Thoracic aorta (tissue), 2 donors: ENCODE measurements around the gene TMEM208. TPM values are rescaled to one million over a fixed set of nuclear protein-coding genes. Genes with fewer than 3 reads are reported as not detected.

Source experiments
- ATAC-seq: fragments of 150-250 bp; one replicate; pipeline ENCODE4 v1.8.0; 2017; ENCODE audit warnings: low read depth; ENCODE audit not compliant: insufficient number of reproducible peaks, low FRiP score
- DNase-seq: peaks from one replicate; pipeline ENCODE4 v3.0.0-alpha.2; 2020; ENCODE audit warnings: low spot score
- H3K27ac ChIP-seq, 2 donors: fragments of 200-600 bp; sonication (generic); 1 replicate in 1 of 2; 2 replicates in 1 of 2; pipeline ENCODE4 v1.5.1; 2016; ENCODE audit warnings: mild to moderate bottlenecking in 2 of 2, moderate library complexity in 2 of 2
- H3K27me3 ChIP-seq: fragments of 200-600 bp; sonication (generic); replicated peaks from 2 replicates; pipeline ENCODE4 v1.6.0; 2016; ENCODE audit warnings: mild to moderate bottlenecking; ENCODE audit not compliant: insufficient read depth
- H3K36me3 ChIP-seq: fragments of 200-600 bp; sonication (generic); one replicate; pipeline ENCODE4 v1.5.1; 2016
- H3K4me1 ChIP-seq, 2 donors: fragments of 200-600 bp; sonication (generic); 1 replicate in 1 of 2; 2 replicates in 1 of 2; pipeline versions ENCODE4 v1.5.1 to v1.6.0; 2016; ENCODE audit warnings: low read depth in 2 of 2, mild to moderate bottlenecking in 1 of 2; ENCODE audit not compliant: control insufficient read depth in 1 of 2
- H3K4me3 ChIP-seq: fragments of 200-600 bp; sonication (generic); 2 replicates; pipeline ENCODE4 v1.5.1; 2016; ENCODE audit warnings: mild to moderate bottlenecking
- H3K9me3 ChIP-seq: fragments of 200-600 bp; sonication (generic); 2 replicates; pipeline ENCODE4 v1.5.1; 2016
- CTCF ChIP-seq: fragments of 200-600 bp; sonication (generic); IDR thresholded peaks from one replicate; pipeline ENCODE4 v1.5.1; 2019; ENCODE audit warnings: antibody characterized with exemption
- total RNA-seq, 2 donors: library from RNA; depleted of rRNA; stranded (reverse); fragments of >200 nt; gene quantifications; one replicate each; pipeline versions ENCODE4 v1.1.0 to v1.2.3, GENCODE V29; 2016

Gene TMEM208
- total RNA-seq, 2 donors from 2014 or later = 21.2 to 32.2 TPM

GRCh38 chr16:67192781-67193361 lies 34.1 kb upstream of the TMEM208 start:
- H3K36me3 ChIP-seq = peaks cover 37% of the 10 kb centered on the region
- H3K27ac ChIP-seq = peak overlapping the region in 1 of 2 donors; percentile 29
- peaks cover 19 to 31% of the 10 kb centered on the region in 2 donors for H3K4me1 ChIP-seq

DNA sequence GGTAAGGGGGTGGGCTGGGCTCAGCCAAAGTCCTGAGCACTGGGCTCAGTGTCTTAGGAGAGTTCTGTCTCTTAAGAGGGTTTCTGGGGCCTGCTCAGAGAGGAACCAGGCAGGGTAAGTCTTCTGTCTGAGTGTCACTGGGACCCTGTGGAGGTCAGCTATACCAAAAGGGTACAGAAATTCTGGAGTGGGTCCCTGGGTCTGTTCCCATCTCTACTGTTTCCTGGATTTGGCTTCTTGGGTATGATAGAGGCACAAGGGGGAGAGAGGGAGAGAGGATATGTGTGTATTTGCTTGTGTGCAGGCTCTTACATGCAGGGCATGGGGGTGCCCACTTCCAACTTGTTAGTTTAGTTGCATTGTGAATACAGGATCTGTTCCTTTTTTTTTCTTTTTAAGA lies 33.4 kb upstream of the TMEM208 start:
- no peak overlapping the region for H3K27ac ChIP-seq
- no peak for TF ChIP-seq CTCF
- peaks cover 37% of the 10 kb centered on the region for H3K36me3 ChIP-seq
- peak overlapping the region; percentile 81 for H3K4me3 ChIP-seq
- H3K4me1 ChIP-seq = peaks cover 19 to 38% of the 10 kb centered on the region in 2 donors
- H3K9me3 ChIP-seq = no peaks in the 10 kb centered on the region
- ATAC-seq (no peak), DNase-seq (no peak)
- H3K27me3 ChIP-seq = no peaks in the 10 kb centered on the region

More at GRCh38 chr16:67192781-67193361, 34.1 kb upstream of the TMEM208 start:
- no peak for TF ChIP-seq CTCF
- H3K4me3 ChIP-seq = peak overlapping the region; percentile 81
- no peaks in the 10 kb centered on the region for H3K9me3 ChIP-seq
- ATAC-seq (no peak), DNase-seq (no peak)
- no peaks in the 10 kb centered on the region for H3K27me3 ChIP-seq

- TF ChIP-seq CTCF = no peak
- no peak for ATAC-seq
- H3K27me3 ChIP-seq = no peaks in the 10 kb centered on the region
- no peak overlapping the region for H3K27ac ChIP-seq
- no peak for DNase-seq
- H3K9me3 ChIP-seq = no peaks in the 10 kb centered on the region
- no peak overlapping the region for H3K4me3 ChIP-seq
- H3K36me3 ChIP-seq = peaks cover 37% of the 10 kb centered on the region
- H3K4me1 ChIP-seq = peaks cover 19 to 38% of the 10 kb centered on the region in 2 donors
Measured at GRCh38 chr16:67194260-67194659, 32.7 kb upstream of the TMEM208 start.

- Histone ChIP-seq H3K4me1 (peaks cover 19 to 38% of the 10 kb centered on the region in 2 donors), H3K4me3 (no peak overlapping the region), H3K27ac (no peak overlapping the region), H3K36me3 (peaks cover 37% of the 10 kb centered on the region), H3K9me3 (no peaks in the 10 kb centered on the region), H3K27me3 (no peaks in the 10 kb centered on the region)
- no peak for ATAC-seq
- TF ChIP-seq CTCF = no peak
- DNase-seq = no peak
Measured at GRCh38 chr16:67195676-67196075, 31.3 kb upstream of the TMEM208 start.

- no peak for DNase-seq
- ATAC-seq = no peak
- Histone ChIP-seq H3K4me3 (no peak overlapping the region), H3K4me1 (peaks cover 15 to 33% of the 10 kb centered on the region in 2 donors), H3K27ac (no peak overlapping the region), H3K9me3 (no peaks in the 10 kb centered on the region), H3K36me3 (peaks cover 42% of the 10 kb centered on the region), H3K27me3 (no peaks in the 10 kb centered on the region)
- TF ChIP-seq CTCF = no peak
Measured at GRCh38 chr16:67196881-67197280, 30.0 kb upstream of the TMEM208 start.
